ENCODE data around the gene CHP2.

- TF ChIP-seq CTCF (conservative IDR thresholded peaks at IDR 0.05 in 1 of 2, IDR thresholded peaks at IDR 0.05 in 1 of 2; ENCODE audit: extremely low read depth in 1 of 2, insufficient read depth in 1 of 2, low read depth in 1 of 2, low read length in 2 of 2) (no peak), EZH2 (IDR thresholded peaks at IDR 0.05; ENCODE audit: borderline replicate concordance, low read length) (no peak)
These were observed 28.1 kb upstream of the CHP2 start for GRCh38 chr16:23726710-23727109.

Data from mammary epithelial cell (primary cell).